EH (cell line): ENCODE data around the gene HPCAL1.

ENCODE experiments used
- DNase-seq: peaks from one replicate; pipeline ENCODE4 v3.0.0-alpha.2; 2015; ENCODE audit warnings: low read depth

The HPCAL1 gene

GRCh38 chr2:10337449-10338269, 35.0 kb downstream of the HPCAL1 start:
- no peak for DNase-seq

DNA sequence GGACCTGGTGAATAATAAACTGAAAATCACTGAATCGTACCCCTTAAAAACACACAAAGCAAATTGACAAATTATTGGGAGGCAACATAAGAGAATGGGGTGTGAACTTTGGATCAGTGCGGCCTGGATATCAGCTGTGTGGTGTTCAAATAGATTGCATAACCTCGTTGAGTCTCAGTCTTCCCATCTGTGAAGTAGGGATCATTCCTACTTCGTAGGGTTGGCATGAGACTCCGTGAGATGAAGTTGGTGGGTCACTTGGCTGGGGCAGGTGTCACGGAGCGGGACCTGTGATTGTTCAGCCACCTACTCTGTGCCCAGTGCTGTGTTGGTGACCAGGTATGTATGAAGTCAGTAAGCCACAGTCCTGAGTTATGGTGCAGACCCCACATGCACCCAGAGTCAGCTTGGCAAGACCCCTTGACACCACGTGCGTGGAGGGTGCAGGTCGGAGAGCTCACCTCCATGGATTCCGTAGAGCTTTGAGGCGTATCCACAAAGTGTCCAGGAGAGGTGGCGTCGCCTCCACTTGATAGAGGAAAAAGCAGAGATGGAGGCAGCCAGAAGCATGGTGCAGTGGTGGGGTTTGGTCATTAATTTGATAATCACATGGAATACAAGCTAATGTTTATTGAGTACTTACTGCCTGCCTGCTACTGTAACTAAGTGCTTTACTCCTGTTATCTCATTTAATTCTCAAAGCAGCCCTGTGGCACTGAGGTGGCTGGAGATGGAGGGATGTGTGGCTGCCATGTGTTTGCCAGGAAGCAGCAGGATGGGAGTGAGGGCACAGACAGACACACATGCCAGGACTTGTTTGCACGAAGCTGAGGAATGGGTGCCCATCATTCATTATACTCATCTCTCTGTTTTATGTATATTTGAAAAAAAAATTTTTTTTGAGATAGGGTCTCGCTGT, 35.8 kb downstream of the HPCAL1 start:
- no peak for DNase-seq

DNA sequence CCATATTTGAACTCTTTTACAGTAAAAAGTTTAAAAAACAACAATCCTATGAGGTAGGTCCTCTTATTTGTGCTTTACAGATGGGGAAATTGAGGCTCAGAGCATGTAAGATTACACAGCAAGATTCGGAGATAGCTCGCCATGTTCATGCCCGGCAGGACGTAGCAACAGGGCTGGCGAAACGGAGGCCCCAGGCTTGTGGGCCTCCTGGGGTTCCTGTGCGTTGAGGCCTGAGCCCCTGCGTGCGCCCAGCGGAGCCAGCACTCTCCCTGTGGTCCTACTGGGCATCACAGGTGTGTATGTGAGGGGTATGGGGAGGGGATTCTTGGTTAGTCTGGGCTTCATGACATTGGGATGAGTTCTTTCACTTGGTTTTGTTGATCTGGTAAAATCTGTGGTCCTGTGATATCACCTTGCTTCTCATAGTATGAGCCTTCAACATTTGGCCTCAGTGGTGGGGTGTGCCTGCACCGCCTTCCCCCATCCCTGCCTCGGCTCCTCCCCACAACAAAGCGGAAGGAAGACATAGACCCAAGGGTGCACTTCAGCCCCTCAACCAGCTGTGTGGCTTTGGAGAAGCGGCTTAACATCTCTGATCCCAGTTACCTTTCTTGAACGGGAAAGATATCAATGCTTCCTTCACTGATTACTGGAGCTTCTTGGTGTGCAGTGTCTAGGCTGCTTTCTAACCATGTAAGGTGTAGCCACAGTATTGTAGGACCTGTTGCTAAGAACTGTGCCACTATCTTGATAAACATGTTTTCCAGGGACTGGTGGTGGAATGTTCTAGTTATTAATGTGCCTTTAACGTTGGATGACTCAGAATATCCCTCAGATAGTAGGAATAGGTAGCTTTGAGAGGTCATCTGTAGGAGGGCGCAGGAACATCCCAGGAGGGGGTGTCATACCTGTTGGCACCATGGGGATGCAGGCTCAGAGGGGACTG, 37.2 kb downstream of the HPCAL1 start:
- DNase-seq = no peak

GRCh38 chr2:10340593-10340975, 37.9 kb downstream of the HPCAL1 start:
- DNase-seq = no peak

- DNase-seq = no peak
Observed at GRCh38 chr2:10341193-10341592, 38.5 kb downstream of the HPCAL1 start.

GRCh38 chr2:10342245-10342951, 39.7 kb downstream of the HPCAL1 start:
- peak; percentile 44 for DNase-seq

DNA sequence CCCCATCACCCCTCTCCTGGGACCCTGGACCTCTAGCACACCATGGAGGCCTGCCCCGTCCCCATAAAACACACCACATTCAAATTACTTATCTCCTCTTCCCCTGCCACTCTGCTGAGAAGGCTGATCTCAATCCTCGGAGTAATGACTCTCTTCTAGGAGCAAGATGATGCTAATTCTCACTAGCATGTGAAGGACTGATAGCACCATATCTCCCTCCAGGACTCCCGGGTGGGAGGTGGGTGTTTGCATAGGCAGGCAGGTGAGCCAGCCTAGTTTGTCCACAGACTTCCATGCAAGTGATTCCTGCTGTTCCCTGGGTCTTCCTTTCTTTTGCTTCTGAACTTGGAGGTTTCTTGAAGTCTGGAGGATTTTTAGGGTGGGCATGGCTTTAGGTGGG, 40.5 kb downstream of the HPCAL1 start:
- DNase-seq = no peak

- no peak for DNase-seq
Observed at GRCh38 chr2:10343658-10344057, 41.0 kb downstream of the HPCAL1 start.

DNA sequence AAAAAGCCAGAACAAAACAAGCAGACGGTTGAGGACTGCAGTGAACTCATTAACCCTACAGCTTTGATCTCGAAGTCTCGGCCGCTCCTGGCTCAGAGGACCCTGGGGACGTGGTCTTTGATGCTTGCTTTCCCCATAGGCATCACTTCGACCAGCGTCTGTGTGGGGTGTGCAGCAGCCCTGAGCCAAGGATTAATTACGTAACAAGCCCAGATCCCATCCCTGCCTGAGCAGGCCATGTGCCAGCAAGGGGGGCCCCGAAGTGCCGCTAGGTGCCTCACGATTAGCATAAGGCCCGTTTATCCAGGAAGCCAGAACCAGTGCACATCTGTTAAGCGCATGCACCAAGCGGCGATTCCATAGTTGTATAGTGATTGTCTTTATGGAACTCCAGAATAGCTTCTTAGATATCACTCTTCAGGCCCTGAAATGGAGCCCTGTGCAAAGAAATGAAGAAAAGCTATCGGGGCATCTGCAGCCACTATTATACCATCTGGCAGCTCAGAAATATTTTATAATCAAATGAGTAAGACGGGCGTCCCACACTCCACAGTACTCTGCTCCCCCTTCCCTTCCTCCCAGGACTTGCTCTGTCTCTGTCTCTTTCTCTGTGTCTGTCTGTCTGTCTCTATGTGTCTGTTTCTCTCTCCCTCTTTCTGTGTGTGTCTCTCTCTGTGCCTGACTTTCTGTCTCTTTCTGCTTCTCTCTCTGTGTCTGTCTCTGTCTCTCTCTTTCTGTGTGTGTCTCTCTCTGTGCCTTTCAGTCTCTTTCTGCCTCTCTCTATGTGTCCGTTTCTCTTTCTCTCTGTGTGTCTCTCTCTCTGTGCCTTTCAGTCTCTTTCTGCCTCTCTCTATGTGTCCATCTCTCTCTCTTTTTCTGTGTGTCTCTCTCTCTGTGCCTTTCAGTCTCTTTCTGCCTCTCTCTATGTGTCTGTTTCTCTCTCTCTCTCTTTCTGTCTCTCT, 41.7 kb downstream of the HPCAL1 start:
- peak; percentile 28 for DNase-seq

- no peak for DNase-seq
Observed at GRCh38 chr2:10345126-10345525, 42.4 kb downstream of the HPCAL1 start.

DNA sequence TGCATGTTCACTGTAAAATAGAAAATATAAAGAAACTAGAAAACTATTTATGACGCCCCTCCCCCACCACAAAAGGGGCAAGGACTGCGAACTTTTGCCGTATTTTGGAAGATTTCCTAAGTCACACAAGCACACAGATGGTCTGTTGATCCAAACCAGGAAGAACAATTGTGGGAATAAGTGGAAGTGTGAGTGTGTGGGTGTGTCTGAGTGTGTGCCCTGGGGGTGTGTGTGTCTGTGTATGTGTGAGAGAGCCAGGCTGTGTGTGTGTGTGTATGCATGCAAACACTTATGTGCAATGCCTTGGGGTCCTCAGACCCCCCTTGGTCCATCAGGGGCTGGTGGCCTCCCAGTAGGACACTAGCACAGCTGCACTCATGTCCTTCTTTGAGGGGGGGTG, 43.1 kb downstream of the HPCAL1 start:
- no peak for DNase-seq

DNA sequence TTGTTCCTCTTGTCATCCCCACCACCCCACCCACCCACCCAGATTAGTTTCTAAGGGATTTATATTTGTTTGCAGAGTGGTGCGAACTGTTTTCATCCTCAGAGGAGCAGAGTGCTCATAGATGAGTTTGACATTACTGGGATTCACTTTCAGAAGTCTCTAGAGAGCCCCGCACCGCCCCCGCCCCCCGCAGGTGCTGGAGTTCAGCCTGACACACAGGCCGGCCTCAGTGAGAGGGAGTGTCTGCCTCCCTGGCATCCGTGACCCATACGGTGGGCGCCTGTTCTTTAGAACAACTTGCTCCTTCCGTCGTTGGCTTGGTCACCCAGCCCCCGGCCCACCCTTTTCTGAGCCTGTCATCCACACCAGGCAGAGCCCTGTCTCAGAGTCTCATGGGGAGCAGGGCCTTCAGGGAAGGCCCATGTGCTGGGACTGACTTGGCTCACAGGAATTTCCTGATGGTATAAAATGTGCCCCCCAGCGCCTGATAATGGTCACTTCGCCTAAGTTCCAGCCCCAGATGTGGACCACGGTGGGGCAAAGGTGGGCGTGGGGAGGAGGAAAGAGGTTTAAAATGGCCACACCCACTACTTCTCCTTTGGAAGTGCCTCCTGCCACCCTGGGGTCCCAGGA, 44.3 kb downstream of the HPCAL1 start:
- peak; percentile 68 for DNase-seq

DNA sequence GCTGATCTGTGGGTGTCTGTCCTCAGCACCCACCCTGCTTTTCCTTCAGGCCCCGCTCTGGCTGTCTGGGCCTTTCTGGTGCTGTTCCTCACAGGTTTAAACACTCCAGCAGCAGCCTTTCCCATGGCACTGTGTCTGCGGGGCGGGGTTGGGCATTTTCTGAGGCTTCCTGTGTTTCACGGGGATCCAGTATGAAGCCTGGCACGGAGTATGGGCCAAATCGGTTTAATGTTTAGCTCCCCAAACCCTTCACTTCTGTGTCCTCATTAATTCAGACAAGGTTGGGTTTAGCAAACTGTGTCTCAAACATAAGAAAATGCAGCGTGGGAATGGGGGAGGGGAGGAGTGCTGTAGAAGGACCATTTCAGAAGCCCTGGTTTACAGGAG, 44.9 kb downstream of the HPCAL1 start:
- DNase-seq = no peak

- no peak for DNase-seq
Observed at GRCh38 chr2:10348891-10349290, 46.2 kb downstream of the HPCAL1 start.

DNA sequence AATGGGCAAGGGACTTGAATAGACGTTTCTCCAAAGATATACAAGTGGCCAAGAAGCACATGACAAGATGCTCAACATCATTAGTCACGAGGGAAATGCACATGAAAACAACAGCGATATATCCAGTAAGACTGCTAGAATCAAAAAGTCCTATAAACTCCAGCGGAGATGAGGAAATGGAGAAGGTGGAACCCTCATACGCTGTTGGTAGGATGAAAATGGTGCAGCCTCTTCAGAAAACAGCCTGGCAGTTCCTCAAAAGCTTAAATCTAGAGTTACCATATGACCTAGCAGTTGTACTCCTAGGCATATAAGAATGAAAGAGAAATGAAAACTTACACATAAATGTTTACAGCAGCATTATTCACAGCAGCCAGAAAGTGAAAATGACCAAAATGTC, 48.1 kb downstream of the HPCAL1 start:
- DNase-seq = no peak

GRCh38 chr2:10352361-10352760, 49.7 kb downstream of the HPCAL1 start:
- no peak for DNase-seq

DNA sequence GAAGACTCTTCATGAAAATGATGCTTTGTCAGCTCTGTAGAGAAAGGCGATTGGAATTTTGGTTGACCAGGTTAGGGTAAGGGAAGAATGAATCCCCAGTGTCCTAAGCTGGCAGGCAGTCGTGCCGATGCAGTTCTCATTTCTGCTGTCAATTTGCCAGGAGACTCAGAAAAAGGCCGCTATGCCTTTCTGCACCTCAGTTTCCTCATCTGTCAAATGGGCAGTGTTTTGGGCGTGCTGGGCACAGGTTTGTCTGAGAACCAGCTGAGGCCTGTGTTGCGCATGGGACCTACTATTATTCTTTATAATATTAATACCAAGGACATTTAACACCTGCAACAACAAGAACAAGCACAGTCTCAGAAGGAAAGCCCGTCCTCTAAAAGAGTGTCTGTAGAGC, 50.3 kb downstream of the HPCAL1 start:
- no peak for DNase-seq

DNA sequence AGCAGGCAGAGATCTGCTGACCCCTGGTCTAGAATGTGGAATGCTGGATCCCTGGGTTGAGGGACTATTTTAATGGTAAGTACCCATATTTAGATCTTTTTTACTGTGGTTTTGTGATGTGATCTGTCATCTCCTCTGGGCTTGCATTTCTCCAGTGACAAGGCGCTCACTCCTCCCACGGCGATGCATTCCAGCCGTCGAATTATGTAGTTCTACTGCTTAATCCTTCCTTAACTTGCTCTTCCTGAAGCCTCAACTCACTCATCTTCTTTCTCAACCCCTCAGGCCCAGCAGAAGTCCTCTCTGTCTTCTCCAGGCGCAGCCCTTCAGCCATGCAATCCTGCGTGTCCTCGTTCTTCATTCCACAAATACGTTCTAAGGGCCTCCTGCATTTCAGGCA, 51.2 kb downstream of the HPCAL1 start:
- DNase-seq = no peak

GRCh38 chr2:10354399-10354798, 51.7 kb downstream of the HPCAL1 start:
- DNase-seq = no peak
